HG03571 (cell line): ENCODE data around the gene MOCS3.

Source experiments
- ATAC-seq: cut with Tn5 transposase; IDR thresholded peaks from one replicate; pipeline ENCODE4 v1.9.1; 2021; ENCODE audit not compliant: unreplicated experiment

Gene MOCS3

GRCh38 chr20:50981714-50982048, 23.1 kb downstream of the MOCS3 start:
- no peak for ATAC-seq

- no peak for ATAC-seq
Measured at GRCh38 chr20:50982363-50982762, 23.7 kb downstream of the MOCS3 start.

- no peak for ATAC-seq
Measured at GRCh38 chr20:50983321-50983720, 24.7 kb downstream of the MOCS3 start.

- no peak for ATAC-seq
Measured at GRCh38 chr20:50987493-50988210, 29.0 kb downstream of the MOCS3 start.

DNA sequence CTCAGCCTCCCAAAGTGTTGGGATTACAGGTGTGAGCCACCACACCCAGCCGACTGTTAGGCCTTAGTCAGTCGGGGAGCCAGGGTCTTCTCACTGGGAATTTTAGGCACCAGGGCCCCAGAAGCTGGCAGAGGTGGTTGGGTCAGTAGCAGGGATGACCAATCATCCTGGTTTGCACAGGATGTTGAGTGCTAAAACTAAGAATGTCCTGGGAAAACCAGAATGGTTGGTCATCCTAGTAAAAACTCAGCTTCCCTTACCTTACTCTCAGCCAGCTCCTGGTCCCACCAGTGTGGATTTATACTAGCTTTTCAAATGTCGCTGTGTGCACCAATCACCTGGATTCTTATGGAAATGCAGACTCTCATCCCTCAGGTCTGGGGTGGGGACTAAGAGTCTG, 32.5 kb downstream of the MOCS3 start:
- no peak for ATAC-seq

DNA sequence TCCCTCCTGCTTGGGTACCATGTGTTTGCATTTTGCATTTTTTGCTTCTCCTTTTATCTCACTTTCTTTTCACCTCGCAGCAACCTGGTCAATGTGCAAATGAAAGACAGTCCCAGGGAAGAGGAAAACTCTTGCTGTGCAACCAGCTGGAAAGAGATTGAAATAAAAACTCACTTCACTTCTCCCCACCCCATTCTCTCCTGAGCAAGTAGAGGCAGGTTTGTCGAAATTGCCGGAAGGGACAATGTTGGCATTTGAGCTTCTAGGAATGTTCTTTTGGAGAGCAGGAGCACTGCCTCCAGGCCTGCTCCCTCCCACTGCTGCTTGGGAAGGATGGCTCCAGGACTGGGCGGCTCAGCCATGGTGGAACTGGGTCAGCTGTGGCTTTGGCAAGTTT, 33.7 kb downstream of the MOCS3 start:
- ATAC-seq, result no peak

DNA sequence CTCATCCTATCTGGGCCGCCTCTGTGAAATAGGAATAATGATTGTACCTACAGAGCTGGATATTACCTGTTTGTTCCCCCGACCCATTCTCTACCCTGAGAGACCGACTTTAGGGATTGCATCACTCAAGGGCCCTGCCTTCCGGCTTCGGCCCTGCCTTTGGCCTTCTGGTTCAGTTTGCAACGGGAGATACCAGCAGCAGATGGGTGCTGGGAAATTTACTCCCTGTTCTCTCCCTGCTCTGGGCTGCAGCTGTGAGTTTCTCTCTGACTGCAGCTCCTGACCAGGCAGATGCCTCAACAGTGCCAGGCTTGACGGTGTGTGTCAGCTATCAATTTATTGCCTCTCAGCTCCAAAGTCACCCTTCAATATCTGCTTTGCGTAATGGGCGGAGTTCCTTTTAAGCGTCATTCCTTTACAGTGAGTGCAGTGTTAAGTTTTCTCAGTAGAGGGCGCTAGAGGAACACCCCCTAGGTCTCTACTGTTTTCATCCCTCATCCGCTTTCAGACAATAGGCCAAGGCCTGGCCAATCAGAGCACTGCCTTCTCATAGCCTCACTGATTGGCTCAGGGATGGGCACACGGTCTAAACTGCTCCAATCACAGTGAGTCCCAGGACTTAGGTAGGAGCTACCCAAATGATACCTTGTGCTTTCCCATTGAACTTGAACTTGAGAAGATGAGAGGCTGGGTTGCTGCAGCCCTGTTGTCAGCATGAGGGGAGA, 34.3 kb downstream of the MOCS3 start:
- no peak for ATAC-seq

GRCh38 chr20:50993876-50994275, 35.3 kb downstream of the MOCS3 start:
- no peak for ATAC-seq

- no peak for ATAC-seq
Measured at GRCh38 chr20:50995506-50995905, 36.9 kb downstream of the MOCS3 start.

DNA sequence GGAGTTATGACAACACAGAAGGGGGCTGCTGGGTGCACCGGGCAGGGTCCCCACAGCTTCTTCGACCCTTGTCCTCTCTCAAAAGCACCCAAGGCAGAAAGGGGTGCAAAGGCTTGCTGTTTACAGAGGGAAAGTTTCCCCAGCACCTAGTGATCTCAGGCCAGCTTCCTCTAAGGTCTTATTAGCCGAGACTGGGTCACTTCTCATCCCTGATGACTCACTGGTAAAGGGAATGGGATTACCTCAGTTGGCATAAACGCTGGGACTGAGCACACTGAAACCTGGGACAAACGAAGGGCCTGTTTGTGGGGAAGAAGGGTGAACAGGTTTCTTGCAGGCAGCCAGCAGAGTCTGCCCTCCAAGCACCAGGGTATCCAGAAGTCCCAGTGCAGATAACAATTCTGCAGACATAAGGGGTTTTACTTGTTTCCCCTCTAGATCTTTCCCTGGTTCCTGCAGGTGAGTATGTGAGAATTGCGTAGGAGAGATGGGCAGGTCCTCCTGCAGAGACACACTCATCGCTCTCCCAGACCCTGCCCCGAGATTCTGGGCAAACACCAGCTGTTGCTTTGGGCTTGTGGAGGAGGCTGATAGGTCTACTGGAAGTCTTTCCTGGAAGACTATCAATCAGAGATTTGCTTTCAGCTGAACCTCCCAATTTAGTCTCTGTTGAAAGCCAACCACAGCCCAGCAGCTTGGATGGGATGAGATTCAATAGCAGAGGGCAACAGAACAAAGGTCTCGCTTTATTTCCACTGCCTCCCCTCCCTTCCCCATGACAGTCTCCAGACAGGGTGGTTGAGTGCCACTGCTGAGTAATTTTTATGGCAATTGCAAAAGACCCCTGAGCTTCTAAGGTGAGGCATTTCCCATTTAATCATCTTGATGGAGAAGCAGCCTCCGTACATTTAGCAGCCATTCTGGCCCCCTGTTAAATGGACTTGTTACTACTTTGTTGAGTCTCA, 38.6 kb downstream of the MOCS3 start:
- ATAC-seq, result no peak

DNA sequence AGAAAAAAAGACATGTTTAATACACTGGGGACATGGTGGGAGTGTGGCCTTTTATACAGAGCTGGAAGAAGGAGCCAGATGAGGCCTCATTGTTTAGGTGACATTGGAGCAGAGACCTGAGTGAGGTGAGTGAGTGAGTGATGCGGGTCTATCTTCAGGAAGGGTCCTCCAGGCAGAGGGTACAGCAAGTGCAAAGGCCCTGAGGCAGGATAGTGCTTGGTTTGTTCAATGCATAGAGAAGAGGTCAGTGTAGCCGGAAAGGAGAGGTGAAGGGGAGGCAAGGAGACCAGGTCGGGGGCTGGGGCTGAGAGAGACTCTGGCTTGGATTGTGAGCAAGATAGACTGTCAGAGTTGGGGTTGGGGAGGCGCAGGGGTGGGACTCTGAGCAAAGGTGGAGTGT, 40.7 kb downstream of the MOCS3 start:
- no peak for ATAC-seq

- ATAC-seq, result no peak
Measured at GRCh38 chr20:51001430-51002265, 43.0 kb downstream of the MOCS3 start.

DNA sequence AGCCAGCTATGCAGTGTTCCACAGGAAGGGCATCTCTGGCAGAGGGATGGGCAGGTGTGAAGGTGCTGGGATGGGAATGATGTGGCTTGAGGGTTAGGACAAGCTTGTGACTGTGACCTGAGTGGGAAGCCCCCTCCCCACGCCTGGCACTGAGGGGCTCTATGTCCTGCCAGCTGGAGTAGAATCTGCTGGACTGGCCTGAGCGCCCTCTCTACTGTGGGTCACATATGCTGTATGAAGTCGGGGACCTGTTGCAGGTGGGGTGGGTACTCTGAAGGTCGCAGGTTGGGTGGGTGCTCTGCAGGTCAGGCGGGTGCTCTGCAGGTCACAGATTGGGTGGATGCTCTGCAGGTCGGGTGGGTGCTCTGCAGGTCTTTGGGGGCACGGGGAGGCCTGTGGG, 44.0 kb downstream of the MOCS3 start:
- ATAC-seq, result no peak

- ATAC-seq, result no peak
Measured at GRCh38 chr20:51003753-51004152, 45.1 kb downstream of the MOCS3 start.

DNA sequence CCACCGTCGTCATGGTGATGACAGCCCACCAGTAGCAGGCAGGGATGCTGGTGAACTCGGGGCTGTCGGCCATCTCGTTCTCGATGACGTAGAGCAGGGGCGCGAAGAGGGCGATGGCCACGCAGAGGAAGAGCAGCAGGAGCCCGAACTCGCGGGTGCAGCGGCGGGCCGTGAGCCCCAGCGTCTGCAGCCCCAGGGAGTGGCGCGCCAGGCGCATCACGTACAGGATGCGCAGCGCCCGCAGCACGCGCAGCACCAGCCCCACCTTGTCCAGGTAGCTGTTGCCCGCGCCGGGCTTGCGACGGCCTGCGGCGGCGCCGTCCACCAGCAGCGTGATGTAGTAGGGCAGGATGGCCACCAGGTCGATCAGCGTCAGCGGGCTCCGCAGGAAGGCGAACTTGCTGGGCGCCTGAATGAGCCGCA, 45.7 kb downstream of the MOCS3 start:
- no peak for ATAC-seq

- ATAC-seq, result no peak
Measured at GRCh38 chr20:51004781-51005180, 46.2 kb downstream of the MOCS3 start.

DNA sequence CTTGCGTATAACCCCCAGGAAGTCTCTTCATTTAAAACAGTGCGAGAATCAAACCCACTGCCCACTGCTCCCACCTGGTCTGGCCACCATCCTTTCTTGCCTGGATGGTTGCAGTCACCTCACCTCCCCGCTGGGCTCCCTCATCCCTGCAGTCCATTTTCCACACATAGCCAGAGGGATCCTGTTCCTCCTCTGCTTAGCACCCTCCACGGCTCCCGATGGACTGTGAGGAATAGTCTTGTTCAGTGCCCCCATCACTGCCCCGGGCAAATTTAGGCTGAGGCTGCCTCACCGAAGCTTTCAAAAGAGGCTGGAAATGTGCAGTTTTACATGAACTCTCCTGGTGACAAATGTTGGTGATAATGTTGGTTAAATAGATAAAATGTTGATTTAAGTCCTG, 46.6 kb downstream of the MOCS3 start:
- no peak for ATAC-seq

DNA sequence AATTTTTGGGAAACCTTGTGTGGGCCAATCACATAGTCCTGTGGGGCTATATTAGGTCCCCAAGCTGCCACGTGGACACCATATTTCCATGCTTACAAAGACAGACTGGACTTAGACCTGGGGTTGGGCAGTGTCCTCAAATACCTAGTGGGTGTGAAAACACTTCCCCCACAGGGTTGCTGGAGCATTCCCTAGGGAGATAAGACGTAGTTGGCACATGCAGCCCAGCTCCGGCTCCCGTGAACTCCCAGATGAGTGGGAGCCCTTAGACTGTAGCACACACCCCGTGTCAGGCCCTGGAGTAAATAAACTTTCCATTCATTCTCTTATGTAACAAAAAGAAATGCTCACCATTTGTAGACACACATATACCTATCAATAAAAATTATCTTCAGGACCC, 50.1 kb downstream of the MOCS3 start:
- ATAC-seq, result no peak

DNA sequence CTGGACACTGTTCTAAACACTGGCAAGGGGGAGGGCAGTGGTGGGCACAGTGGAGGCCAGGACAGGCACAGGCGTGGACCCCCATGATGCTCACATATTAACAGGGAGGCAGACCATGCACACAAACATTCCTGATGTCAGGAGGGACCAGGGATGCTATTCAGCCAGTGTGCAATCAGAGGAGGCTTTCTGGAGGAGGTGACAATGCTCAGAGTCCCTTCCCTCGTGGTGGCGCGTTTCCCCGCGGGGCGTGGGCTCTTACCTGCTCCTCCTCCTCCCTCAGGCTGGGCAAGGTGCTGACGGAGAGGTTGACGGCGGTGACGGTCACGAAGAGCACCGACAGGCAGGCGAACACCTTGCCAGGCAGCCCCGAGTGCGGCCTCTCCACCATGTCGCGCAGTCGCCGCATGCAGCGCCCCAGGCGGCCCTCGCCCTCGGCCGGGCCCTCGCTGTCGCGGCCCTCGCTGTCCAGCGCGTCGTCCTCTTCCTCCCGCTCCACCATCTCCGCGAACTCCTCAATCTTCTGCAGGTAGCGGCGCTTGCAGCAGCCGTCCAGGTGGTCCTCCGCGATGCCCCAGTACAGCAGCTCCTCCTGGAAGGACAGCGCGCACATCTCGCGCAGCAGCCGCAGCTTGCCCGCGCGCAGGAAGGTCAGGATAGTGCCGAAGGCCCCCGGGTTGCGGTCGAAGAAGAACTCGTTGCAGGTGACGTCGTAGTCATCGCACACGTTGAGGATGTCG, 50.9 kb downstream of the MOCS3 start:
- ATAC-seq, result no peak

DNA sequence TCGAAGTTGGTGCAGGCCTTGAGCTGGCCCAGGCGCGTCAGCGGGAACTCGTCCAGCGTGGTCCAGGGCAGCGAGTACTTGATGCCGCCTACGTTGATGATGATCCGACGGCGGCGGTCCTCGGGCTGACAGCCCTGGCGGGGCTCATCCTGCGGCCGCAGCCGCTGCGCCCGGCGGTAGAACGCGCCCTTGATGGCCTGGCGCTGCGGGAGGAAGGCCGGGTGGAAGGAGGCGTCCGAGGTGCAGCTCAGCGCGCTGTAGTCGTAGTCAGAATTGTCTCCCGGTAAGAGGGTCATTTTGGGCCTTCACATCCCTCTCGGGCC, 51.4 kb downstream of the MOCS3 start:
- ATAC-seq, result no peak
